Panc1 (cell line): ENCODE results near the gene CD300LF. TPM values are rescaled to one million over a fixed set of nuclear protein-coding genes. Genes with fewer than 3 reads are reported as not detected.

Source experiments
- ATAC-seq: fragments of 200-7000 bp; cut with Tn5 transposase; 2 replicates; pipeline ENCODE4 v1.9.1; 2020; ENCODE audit warnings: mild to moderate bottlenecking, moderate library complexity
- BruUV-seq: library from RNA; stranded (reverse); fragments of 400-500 nt; replicated peaks from 2 replicates; lab custom pipeline; 2021; lab: Mats Ljungman, UMichigan
- CTCF ChIA-PET: fragments of 300-600 bp; sonication (Branson Sonifier 250); formaldehyde crosslinking; loops from one replicate; lab custom pipeline; 2022; ENCODE audit warnings: antibody characterized with exemption; lab: Charles Lee
- POLR2A ChIA-PET: fragments of 300-600 bp; sonication (Branson Sonifier 250); formaldehyde crosslinking; loops from one replicate; lab custom pipeline; 2022; ENCODE audit warnings: antibody characterized with exemption; lab: Charles Lee
- DNase-seq: peaks from one replicate; pipeline ENCODE4 v3.0.0-alpha.2; 2010; ENCODE audit warnings: low read depth, low spot score
- H3K27ac ChIP-seq: 2 replicates; pipeline ENCODE4 v1.5.1; 2011; ENCODE audit warnings: mild to moderate bottlenecking, low read length, inconsistent platforms
- H3K27me3 ChIP-seq: fragments of 200-500 bp; sonication (Bioruptor generic); 2 replicates; pipeline ENCODE4 v1.6.0; 2014; ENCODE audit warnings: low read length, inconsistent platforms; ENCODE audit not compliant: control insufficient read depth, insufficient read depth
- H3K36me3 ChIP-seq: fragments of 200-500 bp; sonication (Bioruptor generic); 2 replicates; pipeline ENCODE4 v1.5.1; 2014; ENCODE audit warnings: inconsistent platforms, mild to moderate bottlenecking, low read length, moderate library complexity; ENCODE audit not compliant: control insufficient read depth, insufficient read depth
- H3K4me1 ChIP-seq: 2 replicates; pipeline ENCODE4 v1.5.1; 2011; ENCODE audit warnings: inconsistent platforms, mild to moderate bottlenecking, low read length, moderate library complexity; ENCODE audit not compliant: control insufficient read depth, insufficient read depth
- H3K4me3 ChIP-seq, 2 experiments: 2 replicates each; pipeline ENCODE4 v1.5.1; 2011 to 2012; ENCODE audit warnings: low read depth in 2 of 2, low read length in 2 of 2, mild to moderate bottlenecking in 2 of 2, inconsistent platforms in 1 of 2, moderate library complexity in 1 of 2
- H3K9me3 ChIP-seq: fragments of 200-500 bp; sonication (Bioruptor generic); 2 replicates; pipeline ENCODE4 v1.5.1; 2014; ENCODE audit warnings: low read depth, mild to moderate bottlenecking, inconsistent platforms, low read length, moderate library complexity; ENCODE audit not compliant: control insufficient read depth, insufficient read depth
- CTCF ChIP-seq: fragments of 450-650 bp; IDR thresholded peaks from 2 replicates; pipeline ENCODE4 v1.5.1; 2017; ENCODE audit warnings: mild to moderate bottlenecking
- POLR2AphosphoS5 ChIP-seq: IDR thresholded peaks from 2 replicates; pipeline ENCODE4 v1.6.1; 2012; ENCODE audit warnings: mild to moderate bottlenecking, low read depth, low read length, moderate library complexity
- REST ChIP-seq, 2 experiments: IDR thresholded peaks; 2 replicates each; pipeline ENCODE4 v1.6.1; 2011 to 2012; ENCODE audit warnings: low read depth in 2 of 2, control low read depth in 1 of 2, low read length in 1 of 2, mild to moderate bottlenecking in 1 of 2, moderate library complexity in 1 of 2; ENCODE audit not compliant: insufficient read depth in 1 of 2
- SIN3A ChIP-seq: IDR thresholded peaks from 2 replicates; pipeline ENCODE4 v1.6.1; 2012; ENCODE audit warnings: low read depth, mild to moderate bottlenecking, low read length, moderate library complexity, borderline replicate concordance; ENCODE audit not compliant: insufficient read depth
- TCF7L2 ChIP-seq: IDR thresholded peaks from 2 replicates; pipeline ENCODE4 v1.6.1; 2011; ENCODE audit warnings: mild to moderate bottlenecking, low read depth, low read length, inconsistent platforms
- in situ Hi-C: cut with HindIII; loops from 2 replicates; pipeline ENCODE4 v1.10.0; 2016; ENCODE audit warnings: low sequenced_read_pairs, low pct_unique_long_range_greater_than_20kb
- intact Hi-C: fragments of 100-400 bp; cut with micrococcal nuclease; formaldehyde crosslinking; loops from one replicate; pipeline ENCODE4 v1.10.0; 2022; ENCODE audit not compliant: unreplicated experiment
- total RNA-seq: library from RNA; stranded (reverse); gene quantifications from one replicate; pipeline ENCODE4 v1.2.1, GENCODE V29; 2021; ENCODE audit not compliant: unreplicated experiment

Gene CD300LF
- total RNA-seq, 1 experiment from 2014 or later, result not detected

GRCh38 chr17:74739227-74739831 lies 26.6 kb upstream of the CD300LF start:
- H3K4me1 ChIP-seq, result peaks cover 7% of the 10 kb centered on the region
- H3K36me3 ChIP-seq, result no peaks in the 10 kb centered on the region
- H3K9me3 ChIP-seq, result no peaks in the 10 kb centered on the region
- CTCF ChIA-PET, result interaction anchor here (0.7 to 1.6 kb wide), 2 partner anchors 32 to 80 kb away, joined by 6 to 7 read pairs; no protein-coding TSS in a partner anchor
- H3K4me3 ChIP-seq, result no peak overlapping the region
- intact Hi-C loops (loop anchor here (5.0 kb wide), 1 partner anchor 172 kb away; the partner anchor contains the start of gene CD300H), in situ Hi-C loops (no loop called here)
- ATAC-seq, result no peak
- no peak overlapping the region for H3K27ac ChIP-seq
- no TSS peak for BruUV-seq
- TF ChIP-seq TCF7L2 (no peak), POLR2AphosphoS5 (no peak), SIN3A (no peak), REST (IDR thresholded peaks at IDR 0.05; ENCODE audit: insufficient read depth in 1 of 2, low read depth in 2 of 2, low read length in 1 of 2) (no peak), CTCF (no peak)
- no peak for DNase-seq
- H3K27me3 ChIP-seq, result 0 out of 2 replicates have a peak, but pooled peaks cover 3% of the 10 kb centered on the region
- POLR2A ChIA-PET, result no interaction called here

- Histone ChIP-seq H3K36me3 (no peaks in the 10 kb centered on the region), H3K4me1 (peaks cover 7% of the 10 kb centered on the region), H3K4me3 (peak overlapping the region in 1 of 2 experiments; percentile 53; a peak in 2 of 4 replicates), H3K9me3 (no peaks in the 10 kb centered on the region), H3K27ac (no peak overlapping the region), H3K27me3 (0 out of 2 replicates have a peak, but pooled peaks cover 3% of the 10 kb centered on the region)
- POLR2A ChIA-PET, result no interaction called here
- ATAC-seq, result 0 out of 2 replicates have a peak, but pooled peaks have one; percentile 4
- intact Hi-C loops, result loop anchor here (5.0 kb wide), 1 partner anchor 171 kb away; the partner anchor contains the start of gene CD300H
- no TSS peak for BruUV-seq
- in situ Hi-C loops, result no loop called here
- no peak for DNase-seq
- no peak for TF ChIP-seq TCF7L2
- CTCF ChIA-PET, result interaction anchor here (0.5 to 3.6 kb wide), 9 partner anchors 9 to 81 kb away, joined by 3 to 103 read pairs (median 4); no protein-coding TSS in a partner anchor
These were observed 25.6 kb upstream of the CD300LF start for GRCh38 chr17:74738051-74738996.
